IMR-90 (cell line): ENCODE measurements around the gene TMEM132A. TPM values are rescaled to one million over a fixed set of nuclear protein-coding genes. Genes with fewer than 3 reads are reported as not detected.

Source experiments
- ATAC-seq: fragments of 200-7000 bp; cut with Tn5 transposase; 2 replicates; pipeline ENCODE4 v1.9.1; 2020; ENCODE audit warnings: low read depth, mild to moderate bottlenecking, moderate library complexity
- BruUV-seq: library from RNA; stranded (reverse); fragments of 400-500 nt; replicated peaks from 2 replicates; lab custom pipeline; 2021; lab: Mats Ljungman, UMichigan
- CTCF ChIA-PET: fragments of 300-600 bp; formaldehyde crosslinking; extraction: SDS; loops from one replicate; lab custom pipeline; 2021; ENCODE audit warnings: antibody characterized with exemption; lab: Yijun Ruan, JAX
- POLR2A ChIA-PET: fragments of 300-600 bp; sonication (Branson Sonifier 250); formaldehyde crosslinking; loops from one replicate; lab custom pipeline; 2022; ENCODE audit warnings: antibody characterized with exemption; ENCODE audit not compliant: unreplicated experiment; lab: Charles Lee
- DNase-seq: peaks from one replicate; pipeline ENCODE4 v3.0.0; 2013
- H2AFZ ChIP-seq: replicated peaks from 2 replicates; pipeline ENCODE3; 2013; ENCODE audit warnings: low read length, mild to moderate bottlenecking; ENCODE audit not compliant: poor library complexity
- H2AK5ac ChIP-seq: 2 replicates; pipeline ENCODE4 v1.6.1; 2013; ENCODE audit warnings: low read depth, low read length, inconsistent platforms
- H2AK9ac ChIP-seq: replicated peaks from 2 replicates; pipeline ENCODE3; 2013; ENCODE audit warnings: mild to moderate bottlenecking, low read depth, low read length, moderate library complexity; ENCODE audit not compliant: poor library complexity
- H2BK120ac ChIP-seq: 2 replicates; pipeline ENCODE4 v1.6.1; 2013; ENCODE audit warnings: low read depth, low read length, inconsistent platforms
- H2BK15ac ChIP-seq: 3 replicates; pipeline ENCODE4 v1.6.1; 2013; ENCODE audit warnings: low read depth, low read length, inconsistent platforms
- H2BK20ac ChIP-seq: 2 replicates; pipeline ENCODE4 v1.6.1; 2013; ENCODE audit warnings: low read depth, mild to moderate bottlenecking, inconsistent platforms, low read length, moderate library complexity
- H2BK5ac ChIP-seq: 2 replicates; pipeline ENCODE4 v1.6.1; 2013; ENCODE audit warnings: mild to moderate bottlenecking, low read depth, low read length, inconsistent platforms; ENCODE audit not compliant: poor library complexity, severe bottlenecking
- H3K14ac ChIP-seq: replicated peaks from 2 replicates; pipeline ENCODE4 v1.6.1; 2013; ENCODE audit warnings: low read depth, low read length, inconsistent platforms
- H3K18ac ChIP-seq: 2 replicates; pipeline ENCODE4 v1.6.1; 2013; ENCODE audit warnings: low read depth, low read length, control low read depth
- H3K23ac ChIP-seq: 2 replicates; pipeline ENCODE4 v1.6.1; 2013; ENCODE audit warnings: low read depth, low read length, inconsistent platforms
- H3K27ac ChIP-seq: 2 replicates; pipeline ENCODE4 v1.5.1; 2013; ENCODE audit warnings: mild to moderate bottlenecking, control low read depth, low read length; ENCODE audit not compliant: insufficient read depth
- H3K27me3 ChIP-seq: 2 replicates; pipeline ENCODE4 v1.6.1; 2013; ENCODE audit warnings: low read length; ENCODE audit not compliant: control insufficient read depth, insufficient read depth
- H3K36me3 ChIP-seq: 2 replicates; pipeline ENCODE4 v1.6.1; 2013; ENCODE audit warnings: low read length, mixed read lengths; ENCODE audit not compliant: control insufficient read depth, insufficient read depth
- H3K4ac ChIP-seq: 2 replicates; pipeline ENCODE4 v1.6.1; 2013; ENCODE audit warnings: low read depth, low read length, inconsistent platforms
- H3K4me1 ChIP-seq: 2 replicates; pipeline ENCODE4 v1.6.1; 2013; ENCODE audit warnings: low read length, mixed read lengths; ENCODE audit not compliant: control insufficient read depth, insufficient read depth
- H3K4me2 ChIP-seq: 2 replicates; pipeline ENCODE4 v1.6.1; 2013; ENCODE audit warnings: low read depth, mild to moderate bottlenecking, control low read depth, low read length, moderate library complexity
- H3K4me3 ChIP-seq: 2 replicates; pipeline ENCODE4 v1.5.1; 2013; ENCODE audit warnings: low read depth, mild to moderate bottlenecking, control low read depth, low read length, moderate library complexity; ENCODE audit not compliant: insufficient read depth
- H3K56ac ChIP-seq: 2 replicates; pipeline ENCODE4 v1.6.1; 2013; ENCODE audit warnings: low read length, inconsistent platforms; ENCODE audit not compliant: insufficient read depth; ENCODE audit errors: extremely low read depth
- H3K79me1 ChIP-seq, 2 experiments: 2 replicates each; pipeline ENCODE4 v1.6.1; 2013; ENCODE audit warnings: low read length in 2 of 2, inconsistent platforms in 1 of 2, low read depth in 1 of 2
- H3K9ac ChIP-seq: 2 replicates; pipeline ENCODE4 v1.6.1; 2013; ENCODE audit warnings: low read depth, low read length, control low read depth
- H3K9me1 ChIP-seq: 2 replicates; pipeline ENCODE4 v1.6.1; 2013; ENCODE audit warnings: low read length, inconsistent platforms; ENCODE audit not compliant: insufficient read depth
- H3K9me3 ChIP-seq: 2 replicates; pipeline ENCODE4 v1.6.1; 2013; ENCODE audit warnings: low read length; ENCODE audit not compliant: control insufficient read depth, insufficient read depth
- H4K20me1 ChIP-seq: 2 replicates; pipeline ENCODE4 v1.6.1; 2013; ENCODE audit warnings: low read length, inconsistent platforms; ENCODE audit not compliant: insufficient read depth
- H4K5ac ChIP-seq: 2 replicates; pipeline ENCODE4 v1.6.1; 2013; ENCODE audit warnings: mild to moderate bottlenecking, low read depth, low read length, control low read depth
- H4K8ac ChIP-seq, 2 experiments: 2 replicates each; pipeline ENCODE4 v1.6.1; 2013; ENCODE audit warnings: low read depth in 2 of 2, low read length in 2 of 2, control low read depth in 1 of 2, inconsistent platforms in 1 of 2
- H4K91ac ChIP-seq: 2 replicates; pipeline ENCODE4 v1.6.1; 2013; ENCODE audit warnings: low read depth, low read length, inconsistent platforms; ENCODE audit not compliant: insufficient read depth
- BHLHE40 ChIP-seq: fragments of 150-350 bp; IDR thresholded peaks from 2 replicates; pipeline ENCODE4 v1.6.1; 2016; ENCODE audit warnings: mild to moderate bottlenecking, low read depth, low read length
- CEBPB ChIP-seq: IDR thresholded peaks from 2 replicates; pipeline ENCODE4 v1.6.1; 2012; ENCODE audit warnings: low read depth, low read length, improper control_type of control experiment
- CHD1 ChIP-seq: IDR thresholded peaks from 2 replicates; pipeline ENCODE4 v1.6.1; 2012; ENCODE audit warnings: low read depth, low read length, improper control_type of control experiment
- CTCF ChIP-seq: conservative IDR thresholded peaks from 2 replicates; pipeline ENCODE4 v1.5.1; 2012; ENCODE audit warnings: mild to moderate bottlenecking, low read depth, low read length, improper control_type of control experiment
- MAFK ChIP-seq: IDR thresholded peaks from 2 replicates; pipeline ENCODE4 v1.6.1; 2012; ENCODE audit warnings: low read depth, low read length, improper control_type of control experiment
- MAZ ChIP-seq: IDR thresholded peaks from 2 replicates; pipeline ENCODE4 v1.6.1; 2012; ENCODE audit warnings: low read depth, mild to moderate bottlenecking, low read length, improper control_type of control experiment, moderate library complexity, borderline replicate concordance
- MXI1 ChIP-seq: IDR thresholded peaks from 2 replicates; pipeline ENCODE4 v1.6.1; 2012; ENCODE audit warnings: low read depth, mild to moderate bottlenecking, low read length, moderate library complexity, borderline replicate concordance
- NFE2L2 ChIP-seq: fragments of 150-350 bp; IDR thresholded peaks from 2 replicates; pipeline ENCODE4 v1.6.1; 2016; ENCODE audit warnings: low read depth, mild to moderate bottlenecking, low read length
- RCOR1 ChIP-seq: IDR thresholded peaks from 2 replicates; pipeline ENCODE4 v1.6.1; 2012; ENCODE audit warnings: mild to moderate bottlenecking, low read length, improper control_type of control experiment; ENCODE audit not compliant: insufficient replicate concordance
- RFX5 ChIP-seq: IDR thresholded peaks from 2 replicates; pipeline ENCODE4 v1.8.0; 2012; ENCODE audit warnings: low read depth, mild to moderate bottlenecking, low read length, moderate library complexity
- SMC3 ChIP-seq: fragments of 150-350 bp; IDR thresholded peaks from 2 replicates; pipeline ENCODE4 v1.6.1; 2016; ENCODE audit warnings: low read depth, mild to moderate bottlenecking, antibody characterized with exemption, low read length, moderate library complexity
- WGBS, 2 experiments: methylation state at CpG; one replicate each; pipeline versions ENCODE4 v1.1.5 to v1.1.7; 2013; ENCODE audit warnings: missing lambda C conversion rate in 2 of 2; ENCODE audit not compliant: insufficient read length in 1 of 2; ENCODE audit errors: extremely low coverage in 2 of 2; 5-methylcytosine and 5-hydroxymethylcytosine counted together
- dilution Hi-C: fragments of 300-500 bp; cut with HindIII; formaldehyde crosslinking; loops from one replicate; pipeline ENCODE4 v1.14.3; 2018; ENCODE audit warnings: low sequenced_read_pairs; ENCODE audit not compliant: unreplicated experiment
- in situ Hi-C: fragments of 300-500 bp; cut with MboI; formaldehyde crosslinking; loops from 3 replicates; pipeline ENCODE4 v1.14.3; 2019; ENCODE audit warnings: low sequenced_read_pairs, inconsistent platforms, mixed read lengths
- intact Hi-C: fragments of 100-400 bp; cut with micrococcal nuclease; formaldehyde crosslinking; loops from 2 replicates; pipeline ENCODE4 v1.10.0; 2022
- polyA plus RNA-seq, 3 experiments: library from polyadenylated mRNA; depleted of rRNA; stranded (reverse); fragments of >200 nt; gene quantifications; 2 replicates each; pipeline ENCODE4 v1.2.3, GENCODE V29; 2012; ENCODE audit warnings: low replicate concordance in 1 of 3
- total RNA-seq: library from RNA; depleted of rRNA; stranded (reverse); fragments of >200 nt; gene quantifications from 2 replicates; pipeline ENCODE4 v1.2.3, GENCODE V29; 2012
- TF ChIP-seq, protein P1 (sequence below): fragments of 150-350 bp; IDR thresholded peaks from 2 replicates; pipeline ENCODE4 v1.6.1; 2016; ENCODE audit warnings: low read depth, mild to moderate bottlenecking, low read length, moderate library complexity, borderline replicate concordance

The TMEM132A gene
- total and polyA plus RNA-seq, 2 of the 4 experiments (the other 2 are of a cell fraction): 7.7 to 64.2 TPM

- in situ Hi-C loops (loop anchor here (25.0 kb wide), 1 partner anchor 1319 kb away; no protein-coding TSS in a partner anchor), intact Hi-C loops (loop anchor here (5.0 kb wide), 1 partner anchor 266 kb away; no protein-coding TSS in a partner anchor), dilution Hi-C loops (no loop called here)
- Histone ChIP-seq H3K36me3 (peaks cover 18% of the 10 kb centered on the region), H4K20me1 (peaks cover 30% of the 10 kb centered on the region), H3K4ac (peak within 1 kb of the TSS; percentile 52), H3K23ac (peak within 1 kb of the TSS; percentile 46), H2AK9ac (peak within 1 kb of the TSS; percentile 73), H2BK120ac (peak within 1 kb of the TSS; percentile 2; the same call in 1 of the 2 replicates), H2BK5ac (peak within 1 kb of the TSS; percentile 53), H4K5ac (peak within 1 kb of the TSS; percentile 27), H3K27ac (peak within 1 kb of the TSS; percentile 74), H3K9me3 (no peaks in the 10 kb centered on the region), H3K79me1 (peaks cover 6 to 44% of the 10 kb centered on the region in 2 experiments; a peak in 3 of 4 replicates), H4K91ac (0 out of 2 replicates have a peak within 1 kb of the TSS, but pooled peaks have one; percentile 33), H3K4me2 (peak within 1 kb of the TSS; percentile 95), H3K9ac (peak within 1 kb of the TSS; percentile 72), H3K4me1 (peaks cover 3% of the 10 kb centered on the region; the same call in 1 of the 2 replicates), H4K8ac (peak within 1 kb of the TSS; percentile 18 to 77), H3K9me1 (no peaks in the 10 kb centered on the region), H2BK15ac (no peak within 1 kb of the TSS), H2AK5ac (peak within 1 kb of the TSS; percentile 5), H2BK20ac (no peak within 1 kb of the TSS), H3K4me3 (peak within 1 kb of the TSS; percentile 69), H3K27me3 (peaks cover 10% of the 10 kb centered on the region), H2AFZ (peak within 1 kb of the TSS; percentile 92), H3K18ac (0 out of 2 replicates have a peak within 1 kb of the TSS, but pooled peaks have one; percentile 38), H3K56ac (peak within 1 kb of the TSS; percentile 56), H3K14ac (peak within 1 kb of the TSS; percentile 22; the same call in 1 of the 2 replicates)
- no TSS peak for BruUV-seq
- peak; percentile 92 for DNase-seq
- CTCF ChIA-PET: interaction anchor here (2.6 kb wide), 1 partner anchor 75 kb away, joined by 12 read pairs; no protein-coding TSS in a partner anchor
- POLR2A ChIA-PET: no interaction called here
- 0% methylated on average over 31 of the region's 75 CpGs; no CpG with 5 or more reads in 1 of the 2 experiments for WGBS, 2 experiments
- ATAC-seq: peak; percentile 98
- TF ChIP-seq MAZ: peak; percentile 22; the same call in 1 of the 2 replicates
- TF ChIP-seq RFX5: no peak
- no peak for TF ChIP-seq RCOR1
- no peak for TF ChIP-seq SMC3
- TF ChIP-seq CTCF: no peak
- peak; percentile 91 for TF ChIP-seq MXI1
- TF ChIP-seq, protein P1, sequence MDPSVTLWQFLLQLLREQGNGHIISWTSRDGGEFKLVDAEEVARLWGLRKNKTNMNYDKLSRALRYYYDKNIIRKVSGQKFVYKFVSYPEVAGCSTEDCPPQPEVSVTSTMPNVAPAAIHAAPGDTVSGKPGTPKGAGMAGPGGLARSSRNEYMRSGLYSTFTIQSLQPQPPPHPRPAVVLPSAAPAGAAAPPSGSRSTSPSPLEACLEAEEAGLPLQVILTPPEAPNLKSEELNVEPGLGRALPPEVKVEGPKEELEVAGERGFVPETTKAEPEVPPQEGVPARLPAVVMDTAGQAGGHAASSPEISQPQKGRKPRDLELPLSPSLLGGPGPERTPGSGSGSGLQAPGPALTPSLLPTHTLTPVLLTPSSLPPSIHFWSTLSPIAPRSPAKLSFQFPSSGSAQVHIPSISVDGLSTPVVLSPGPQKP: no peak
- no peak for TF ChIP-seq NFE2L2
- no peak for TF ChIP-seq BHLHE40
- TF ChIP-seq CEBPB: no peak
- TF ChIP-seq MAFK: 0 out of 2 replicates have a peak, but pooled peaks have one; percentile 5
- TF ChIP-seq CHD1: no peak; the same call in 1 of the 2 replicates
These were observed 17.9 kb upstream of the TMEM132A start, which contains the start of gene PRPF19 for GRCh38 chr11:60906132-60906972. TSS of gene PRPF19 (minus strand) at chr11:60906585. CDS start at chr11:60906382, 203 bp downstream.
